GM19438 (cell line): ENCODE data around the gene LPCAT3.
"Not testable (repeated sequence)": the region's sequence is repeated elsewhere in the genome, so short reads cannot be mapped to it uniquely, and the experiment has no call there.

Source experiments
- ATAC-seq: cut with Tn5 transposase; IDR thresholded peaks from one replicate; pipeline ENCODE4 v1.9.1; 2021; ENCODE audit warnings: low read depth; ENCODE audit not compliant: unreplicated experiment

The LPCAT3 gene

GRCh38 chr12:7018350-7019042 lies at the start of gene LPCAT3:
Gene LPCAT3, minus strand, starts transcription at chr12:7018476. Its CDS starts 52 bp downstream, at chr12:7018424.
- peak; percentile 93 for ATAC-seq

- no peak for ATAC-seq
These were observed 48.8 kb upstream of the LPCAT3 start for GRCh38 chr12:7067096-7067495.

- ATAC-seq, result no peak
These were observed 48.3 kb upstream of the LPCAT3 start for GRCh38 chr12:7066596-7066995.

GRCh38 chr12:7065073-7065623 lies 46.9 kb upstream of the LPCAT3 start:
- ATAC-seq, result no peak

GRCh38 chr12:7064516-7064915 lies 46.2 kb upstream of the LPCAT3 start:
- ATAC-seq, result no peak

- ATAC-seq, result no peak
These were observed 43.3 kb upstream of the LPCAT3 start for GRCh38 chr12:7061596-7061995.

GRCh38 chr12:7061138-7061537 lies 42.9 kb upstream of the LPCAT3 start:
- ATAC-seq, result no peak

- no peak for ATAC-seq
These were observed 42.2 kb upstream of the LPCAT3 start, which contains the start of gene C1S for GRCh38 chr12:7060353-7060954. Gene C1S, plus strand, starts transcription at chr12:7060718. Its CDS starts 1,195 bp downstream, at chr12:7061913.

GRCh38 chr12:7059780-7060179 lies 41.5 kb upstream of the LPCAT3 start:
- ATAC-seq, result no peak

GRCh38 chr12:7058850-7059395 lies 40.6 kb upstream of the LPCAT3 start:
- no peak for ATAC-seq

GRCh38 chr12:7058163-7058845 lies 40.0 kb upstream of the LPCAT3 start:
- no peak for ATAC-seq

GRCh38 chr12:7055736-7056135 lies 37.5 kb upstream of the LPCAT3 start:
- not testable (repeated sequence) for ATAC-seq

- no peak for ATAC-seq
These were observed 36.6 kb upstream of the LPCAT3 start for GRCh38 chr12:7054925-7055324.

- ATAC-seq, result not testable (repeated sequence)
These were observed 31.7 kb upstream of the LPCAT3 start for GRCh38 chr12:7049973-7050372.

GRCh38 chr12:7049445-7049951 lies 31.2 kb upstream of the LPCAT3 start:
- ATAC-seq, result not testable (repeated sequence)

- no peak for ATAC-seq
These were observed 29.0 kb upstream of the LPCAT3 start for GRCh38 chr12:7047306-7047705.

GRCh38 chr12:7046383-7047105 lies 28.3 kb upstream of the LPCAT3 start:
- ATAC-seq, result no peak

- no peak for ATAC-seq
These were observed 27.6 kb upstream of the LPCAT3 start for GRCh38 chr12:7045913-7046312.

GRCh38 chr12:7042842-7043241 lies 24.6 kb upstream of the LPCAT3 start:
- no peak for ATAC-seq

- no peak for ATAC-seq
These were observed 21.1 kb upstream of the LPCAT3 start for GRCh38 chr12:7039403-7039802.
